HG02885 (cell line): ENCODE data around the gene KIF1A.
"Not testable (repeated sequence)": the region's sequence is repeated elsewhere in the genome, so short reads cannot be mapped to it uniquely, and the experiment has no call there.

Experiments
- ATAC-seq: cut with Tn5 transposase; IDR thresholded peaks from one replicate; pipeline ENCODE4 v1.9.1; 2021; ENCODE audit warnings: mild to moderate bottlenecking; ENCODE audit not compliant: unreplicated experiment, poor library complexity

The KIF1A gene

DNA sequence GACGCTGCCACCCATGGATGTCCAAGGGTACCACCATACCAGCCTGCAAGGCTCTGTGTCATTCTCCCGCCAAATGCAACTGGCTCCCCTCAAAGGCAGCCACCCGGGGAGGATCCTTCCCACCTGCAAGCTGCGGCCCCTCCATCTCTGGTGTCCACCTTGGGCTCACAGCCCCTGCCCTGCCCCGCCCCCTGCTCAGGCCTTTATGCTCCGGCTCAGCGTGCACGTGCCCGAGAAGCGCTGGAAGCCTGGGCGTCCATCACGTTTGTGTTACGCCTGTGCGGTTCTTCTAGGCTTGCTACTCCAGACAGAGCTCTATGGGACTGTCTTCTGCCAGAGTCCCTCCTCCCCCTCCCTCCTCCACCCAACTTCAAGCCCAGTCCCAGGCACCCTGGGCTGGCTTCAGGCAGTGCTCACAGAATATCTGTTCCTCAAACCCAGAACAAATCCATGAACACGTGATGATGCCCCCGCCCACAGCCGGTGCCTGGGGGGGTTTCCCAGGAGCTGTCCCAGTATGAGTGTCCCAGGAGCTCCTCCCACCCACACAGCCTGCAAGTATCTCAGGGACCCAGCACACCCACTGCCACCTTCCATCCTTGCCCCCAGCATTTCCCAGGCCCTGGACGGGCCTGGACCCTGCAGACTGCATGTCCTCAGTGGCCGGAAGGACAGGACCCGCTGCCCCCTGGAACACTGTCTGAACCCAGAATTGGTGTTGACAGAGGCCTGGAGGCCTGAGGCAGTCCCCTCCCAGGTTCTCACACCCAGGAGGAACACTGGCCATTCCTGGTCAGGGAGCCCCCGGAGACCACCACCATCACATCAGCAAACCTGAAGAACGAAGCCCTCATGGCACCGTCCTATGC is 30.3 kb downstream of the KIF1A start:
- no peak for ATAC-seq

DNA sequence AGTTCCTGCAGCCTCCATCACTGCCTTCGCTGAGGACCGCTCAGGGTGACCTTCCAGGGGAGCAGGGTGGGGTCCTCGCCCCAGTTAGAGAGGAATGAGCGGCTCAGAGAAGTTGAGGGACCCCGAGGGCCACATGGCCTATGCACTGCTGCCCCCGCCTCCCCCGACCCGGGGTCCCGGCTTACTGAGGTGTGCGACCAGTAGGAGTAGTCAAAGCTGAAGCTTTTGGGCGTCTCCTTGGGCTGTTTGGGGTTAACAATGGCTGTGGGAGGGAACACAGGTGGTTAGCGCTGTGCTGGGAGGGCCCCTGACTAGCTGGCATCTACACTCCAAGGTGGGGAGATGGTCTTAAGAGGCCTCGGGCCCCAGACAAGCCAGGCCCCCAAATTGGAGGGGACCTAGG is 31.0 kb downstream of the KIF1A start:
- no peak for ATAC-seq

DNA sequence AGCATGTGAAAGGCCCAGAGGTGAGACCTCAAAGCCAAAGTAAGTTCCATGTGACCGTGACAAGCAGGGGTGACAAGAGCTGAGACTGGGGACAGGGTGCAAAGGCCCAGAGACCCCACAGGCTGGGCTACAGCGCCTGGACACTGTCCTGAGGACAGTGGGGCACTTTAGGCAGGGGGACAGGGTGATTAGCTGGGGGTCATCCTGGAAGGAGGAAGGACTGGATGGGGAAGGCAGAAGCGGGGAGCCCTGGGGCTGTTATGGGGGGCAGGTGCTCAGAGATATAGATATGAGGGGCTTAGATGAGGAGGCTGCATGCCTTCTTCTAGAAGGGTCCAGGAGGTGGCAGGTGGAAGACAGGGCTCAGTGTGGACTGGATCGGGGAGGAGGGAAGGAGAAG is 31.5 kb downstream of the KIF1A start:
- ATAC-seq: no peak

DNA sequence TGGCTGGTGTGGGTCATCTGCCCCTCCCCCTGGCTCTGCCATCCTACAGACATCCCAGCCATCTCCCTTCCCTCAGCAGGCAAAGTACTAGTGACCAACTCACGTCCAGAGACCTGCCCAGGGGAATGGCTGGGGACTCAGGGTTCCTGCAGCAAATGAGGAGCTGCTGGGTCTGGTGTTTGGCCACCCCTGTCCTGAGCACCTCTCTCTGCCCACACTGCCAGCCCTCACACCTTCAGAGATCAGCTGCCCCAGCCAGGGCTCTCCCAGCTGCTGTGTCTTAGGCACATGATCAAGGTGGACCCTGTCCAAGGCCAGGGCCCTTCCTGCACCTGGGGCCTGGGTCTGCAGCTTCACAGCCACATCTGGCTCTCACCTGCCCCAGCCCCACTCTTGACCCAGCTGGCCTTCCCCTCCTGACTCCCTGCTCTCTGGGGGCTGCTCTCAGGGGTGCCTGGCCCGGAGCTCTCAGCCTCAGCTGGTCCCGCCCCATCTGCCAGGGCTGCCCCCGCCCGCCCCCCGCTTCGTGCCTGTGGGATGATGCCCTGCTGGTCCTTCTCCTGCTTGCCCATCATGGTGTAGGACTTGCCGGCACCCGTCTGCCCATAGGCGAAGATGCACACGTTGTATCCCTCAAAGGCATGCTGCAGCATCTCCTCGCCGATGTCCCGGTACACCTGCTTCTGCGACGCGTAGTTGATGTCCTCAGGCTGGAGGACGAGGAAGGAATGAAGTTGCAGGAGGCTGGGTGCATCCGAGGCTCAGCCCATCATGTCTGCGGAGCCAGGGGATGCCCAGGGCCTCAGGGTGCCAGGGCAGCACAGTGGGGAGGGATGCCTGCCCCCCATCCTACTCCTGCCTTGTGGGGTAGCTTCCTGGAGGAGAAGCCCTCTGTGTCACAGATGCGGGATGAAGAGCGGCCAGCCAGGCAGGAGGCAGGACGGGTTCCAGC is 32.2 kb downstream of the KIF1A start:
- no peak for ATAC-seq

DNA sequence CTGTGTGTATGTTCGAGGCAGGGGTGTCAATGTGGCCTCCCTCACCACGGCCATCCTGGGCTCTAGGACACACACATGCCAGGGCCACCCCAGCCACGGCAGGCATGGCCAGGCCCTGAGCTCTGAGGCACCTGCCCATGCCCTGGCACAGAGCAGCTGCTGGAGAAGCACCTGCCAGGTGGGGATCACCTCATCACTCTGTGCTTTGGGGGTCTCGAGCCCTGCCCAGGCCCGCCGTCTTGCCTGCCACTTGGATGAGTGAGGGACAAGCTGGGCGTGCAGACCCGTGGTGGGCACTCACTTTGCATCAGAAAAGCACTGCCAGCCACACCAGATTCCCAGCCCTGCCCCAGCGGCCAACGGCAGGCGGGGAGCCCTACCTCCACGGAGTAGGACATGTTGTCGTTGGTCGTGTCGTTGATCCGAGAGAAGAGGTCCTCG is 33.1 kb downstream of the KIF1A start:
- ATAC-seq: no peak

DNA sequence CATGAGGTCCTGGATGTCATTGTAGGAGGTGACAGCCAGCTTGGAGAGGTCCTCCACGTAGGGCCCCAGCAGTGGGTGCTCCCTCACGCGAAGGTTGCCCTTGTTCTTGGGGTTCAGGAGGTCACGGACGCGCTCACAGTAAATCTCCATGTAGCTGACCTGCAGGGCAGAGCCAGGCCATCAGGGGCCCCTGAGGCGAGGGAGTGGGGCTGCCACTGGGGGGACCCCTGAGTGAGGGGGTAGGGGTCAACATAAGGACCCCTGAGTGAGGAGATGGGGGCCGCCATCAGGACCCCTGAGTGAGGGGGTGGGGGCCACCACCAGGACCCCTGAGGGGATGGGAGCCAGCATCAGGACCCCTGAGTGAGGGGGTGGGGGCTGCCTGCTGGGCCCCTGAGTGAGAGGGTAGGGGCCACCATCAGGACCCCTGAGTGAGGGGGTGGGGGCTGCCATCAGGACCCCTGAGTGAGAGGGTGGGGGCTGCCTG is 33.6 kb downstream of the KIF1A start:
- no peak for ATAC-seq

DNA sequence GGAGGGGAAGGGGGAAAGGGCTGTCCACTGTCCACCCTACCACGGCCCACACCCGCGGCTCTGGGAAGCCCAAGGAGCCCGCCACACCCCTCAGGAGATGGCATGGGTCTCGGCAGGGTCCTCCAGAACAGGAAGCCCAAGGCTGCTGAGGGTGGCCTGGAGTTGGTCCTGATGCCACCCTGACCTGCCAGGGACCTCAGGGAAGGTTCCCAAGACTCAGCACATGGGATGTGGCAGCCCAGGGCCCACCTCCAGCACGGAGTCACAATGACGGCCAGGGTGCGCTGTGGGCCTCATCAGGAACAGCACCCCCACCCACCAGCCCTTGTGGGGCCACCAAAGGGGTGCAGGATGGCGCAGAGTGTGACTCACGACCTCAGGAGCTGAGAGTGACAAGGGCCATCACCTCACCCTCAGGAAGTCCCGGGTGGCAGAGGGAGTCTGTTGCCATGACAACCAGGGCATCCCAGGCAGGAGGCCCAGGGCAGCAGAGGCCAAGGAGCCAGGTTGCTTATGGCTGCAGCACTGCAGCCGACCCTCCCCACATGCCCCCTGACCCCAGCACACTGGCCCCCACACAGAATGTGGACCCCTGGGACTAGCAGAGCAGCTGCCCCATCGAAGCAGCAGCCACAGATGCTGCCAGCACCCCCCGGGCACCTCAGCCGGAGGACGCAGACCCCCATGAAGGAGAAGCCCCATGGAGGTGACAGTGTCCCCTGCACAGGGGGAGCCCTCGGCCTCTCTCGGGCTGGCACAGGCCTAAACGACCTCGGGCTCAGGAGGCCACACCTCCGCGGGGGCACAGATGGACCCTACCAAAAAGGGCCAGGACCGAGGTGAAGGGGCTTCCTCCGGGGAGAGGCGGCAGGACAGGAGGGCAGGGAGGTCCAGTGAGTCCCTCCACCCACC is 34.3 kb downstream of the KIF1A start:
- no peak for ATAC-seq

DNA sequence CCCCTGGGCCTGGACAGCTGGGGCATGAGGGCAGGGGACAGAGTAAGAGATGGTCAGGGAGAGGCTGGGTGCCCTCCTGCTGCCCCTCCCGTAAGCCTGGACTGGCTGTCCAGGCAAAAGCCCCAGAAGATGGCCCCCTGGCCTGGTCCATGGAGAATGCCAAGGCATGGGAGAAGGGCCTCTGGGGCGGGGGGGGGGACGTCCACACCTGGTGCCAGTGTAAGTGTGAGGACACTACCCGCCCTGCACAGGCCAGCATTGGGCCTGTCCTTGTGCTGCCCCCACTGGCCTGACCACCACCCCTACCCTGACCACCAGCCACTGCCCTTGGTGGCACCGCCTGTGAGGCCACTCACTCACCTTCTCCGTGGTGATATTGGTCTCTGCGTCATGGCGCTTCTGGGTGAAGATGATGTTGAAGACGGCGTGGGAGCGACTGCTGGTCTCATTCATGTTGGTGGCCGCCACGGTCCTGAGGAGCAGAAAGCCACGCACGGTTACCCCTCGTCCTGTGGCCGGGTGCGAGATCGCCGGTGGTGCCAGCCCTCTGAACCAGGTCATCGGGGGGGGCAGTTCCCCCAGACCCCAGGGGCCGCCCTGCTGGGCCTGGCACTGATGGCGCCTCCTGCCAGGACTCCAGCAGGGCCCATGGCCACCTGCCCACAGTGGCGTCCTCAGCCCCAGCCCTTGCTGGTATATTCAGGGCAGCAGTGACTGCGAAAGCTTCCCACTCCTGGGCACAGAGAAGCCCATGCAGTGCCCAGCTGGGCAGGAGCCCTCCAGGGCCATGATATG is 35.2 kb downstream of the KIF1A start:
- ATAC-seq: no peak

DNA sequence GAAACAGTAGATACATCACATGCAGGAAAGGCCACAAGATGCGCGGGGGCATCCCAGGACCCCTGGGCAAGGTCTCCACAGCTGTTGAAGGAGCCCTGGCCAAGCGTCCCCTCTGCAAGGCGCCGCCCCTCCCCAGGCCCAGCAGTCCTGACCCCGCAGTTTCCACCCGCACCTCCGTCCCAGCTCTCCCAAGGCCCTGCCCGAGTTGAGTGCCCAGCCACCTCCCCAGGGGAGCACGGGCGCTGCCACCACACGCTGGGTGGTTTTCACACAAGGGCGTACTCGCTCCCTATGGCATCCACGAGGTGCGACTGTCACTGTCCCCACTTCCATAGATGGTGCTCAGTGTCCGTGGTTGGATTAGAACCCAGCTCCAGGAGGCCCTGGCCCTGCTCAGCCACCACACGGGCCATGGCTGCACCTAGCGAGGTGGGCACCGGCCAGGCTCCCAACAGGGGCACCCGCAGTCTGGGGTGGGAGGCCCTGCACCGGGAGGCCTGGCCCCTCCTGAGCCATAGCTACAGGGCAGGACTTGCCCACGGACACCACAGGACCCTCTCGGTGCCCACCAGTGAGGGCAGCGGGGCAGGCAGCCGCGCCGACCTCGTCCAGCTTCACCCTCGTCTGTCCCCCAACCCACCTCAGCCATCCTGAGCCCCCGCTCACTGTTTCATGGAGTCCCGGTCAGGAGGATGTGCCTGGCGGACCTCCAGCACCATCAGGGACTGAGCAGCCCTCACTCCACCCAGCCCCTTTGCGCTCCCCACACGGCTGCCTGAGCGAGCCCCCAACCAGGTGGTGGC is 36.0 kb downstream of the KIF1A start:
- ATAC-seq: no peak

DNA sequence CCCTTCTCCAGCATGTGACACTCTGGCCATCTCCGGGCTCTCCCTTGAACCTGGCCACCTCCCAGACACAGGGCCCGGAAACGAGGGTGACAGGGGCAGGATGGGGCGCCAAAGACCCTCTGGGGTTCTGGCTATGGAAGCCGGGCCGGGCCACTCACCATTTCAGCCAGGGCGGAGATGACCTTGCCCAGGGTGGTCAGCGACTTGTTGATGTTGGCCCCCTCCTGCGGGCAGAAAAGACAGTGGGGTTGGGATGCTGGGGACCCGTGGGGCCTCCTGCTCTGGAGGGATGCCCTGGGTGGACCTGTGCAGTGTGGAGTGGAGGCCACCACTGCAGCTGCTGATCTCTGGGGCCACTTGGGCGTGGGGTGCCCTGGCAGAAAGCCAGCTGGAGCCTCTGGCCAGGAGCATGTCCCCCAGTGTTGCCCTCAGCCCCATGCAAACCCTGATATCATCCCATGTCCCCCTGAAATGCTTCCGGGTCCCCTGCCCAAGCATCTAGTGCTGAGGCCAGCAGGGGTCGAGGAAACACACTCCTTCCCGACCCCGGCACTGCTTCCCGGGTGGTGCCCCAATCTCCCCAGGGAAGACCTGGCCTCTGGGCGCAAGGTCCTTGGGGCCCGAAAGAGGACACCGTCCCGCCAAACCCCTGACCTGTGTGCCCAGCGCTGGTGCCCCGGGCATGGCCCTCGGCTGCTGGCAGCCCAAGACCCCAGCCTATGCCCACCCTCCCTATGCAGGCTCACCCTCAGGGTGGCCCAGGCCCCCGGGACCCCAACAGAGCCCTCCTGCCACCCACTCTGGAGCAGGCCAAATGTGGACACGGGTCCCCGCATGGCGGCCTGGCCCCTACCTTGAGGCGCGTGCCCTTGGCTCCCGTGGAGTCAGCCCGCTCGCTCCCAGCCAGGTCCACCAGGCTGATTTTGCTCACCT is 36.9 kb downstream of the KIF1A start:
- no peak for ATAC-seq

DNA sequence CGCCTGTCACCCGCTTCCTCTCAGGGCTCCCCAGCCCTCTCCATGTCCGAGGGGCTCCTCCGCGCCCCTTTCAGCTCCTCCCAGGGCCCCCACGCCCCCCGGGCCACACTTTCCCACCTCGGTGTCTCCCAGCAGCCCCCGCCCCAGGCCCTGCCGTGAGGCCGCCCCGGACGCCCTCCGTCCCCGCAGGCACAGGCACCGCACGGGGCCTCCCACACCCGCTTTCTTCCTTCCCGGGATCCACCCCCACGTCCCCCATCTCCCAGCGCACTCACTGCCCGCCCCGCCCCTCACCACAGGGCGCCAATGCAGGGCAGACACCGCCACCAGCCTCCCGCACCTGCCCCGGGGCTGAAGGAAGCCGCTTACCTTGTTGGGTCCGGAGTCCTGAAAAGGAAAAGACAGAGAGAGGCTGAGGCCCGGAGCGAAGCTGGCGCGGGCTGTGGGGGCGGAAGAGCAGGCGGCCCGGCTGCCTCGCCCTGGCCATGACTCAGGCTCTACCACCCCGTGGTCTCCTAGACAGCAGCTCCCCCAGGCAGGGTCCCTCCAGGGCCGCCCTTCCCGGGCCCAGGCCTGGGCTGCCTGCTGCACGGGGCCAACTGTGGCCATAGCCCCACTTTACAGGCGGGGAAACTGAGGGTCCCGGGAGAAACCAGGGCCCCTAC is 37.7 kb downstream of the KIF1A start:
- no peak for ATAC-seq

DNA sequence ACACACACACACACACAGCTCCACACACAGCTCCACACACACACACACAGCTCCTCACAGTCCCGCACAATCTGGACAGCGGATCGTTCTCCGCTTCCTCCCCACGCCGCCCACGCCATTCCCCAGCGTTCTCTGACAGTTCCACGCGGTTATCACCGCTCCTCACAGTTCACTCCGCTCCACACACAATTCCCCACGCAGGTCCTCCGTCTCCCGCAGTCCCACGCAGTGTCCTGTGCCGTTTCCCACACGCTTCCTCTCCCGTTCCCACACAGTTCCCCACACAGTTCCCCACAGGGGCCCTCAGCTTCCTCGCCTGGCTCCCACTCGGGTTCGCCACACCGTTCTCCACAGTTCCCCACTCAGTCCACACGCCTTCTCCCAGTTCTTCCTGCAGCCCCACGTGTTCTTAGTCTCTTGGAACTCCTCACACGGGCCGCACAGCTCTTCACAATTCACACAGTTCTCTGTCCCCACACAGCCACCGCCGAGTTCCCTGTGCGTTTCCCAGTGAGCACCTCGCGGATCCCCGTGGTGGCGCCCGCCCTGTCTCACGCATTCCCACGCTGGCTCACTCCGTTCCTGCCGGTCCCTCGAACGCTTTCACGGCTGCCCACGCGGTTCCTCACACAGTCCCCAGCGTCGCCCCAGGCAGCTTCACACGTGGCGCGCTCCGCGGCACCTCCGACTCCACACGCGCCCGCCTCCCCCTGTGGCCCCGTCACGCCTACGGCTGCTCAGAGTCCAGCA is 38.4 kb downstream of the KIF1A start:
- no peak for ATAC-seq

DNA sequence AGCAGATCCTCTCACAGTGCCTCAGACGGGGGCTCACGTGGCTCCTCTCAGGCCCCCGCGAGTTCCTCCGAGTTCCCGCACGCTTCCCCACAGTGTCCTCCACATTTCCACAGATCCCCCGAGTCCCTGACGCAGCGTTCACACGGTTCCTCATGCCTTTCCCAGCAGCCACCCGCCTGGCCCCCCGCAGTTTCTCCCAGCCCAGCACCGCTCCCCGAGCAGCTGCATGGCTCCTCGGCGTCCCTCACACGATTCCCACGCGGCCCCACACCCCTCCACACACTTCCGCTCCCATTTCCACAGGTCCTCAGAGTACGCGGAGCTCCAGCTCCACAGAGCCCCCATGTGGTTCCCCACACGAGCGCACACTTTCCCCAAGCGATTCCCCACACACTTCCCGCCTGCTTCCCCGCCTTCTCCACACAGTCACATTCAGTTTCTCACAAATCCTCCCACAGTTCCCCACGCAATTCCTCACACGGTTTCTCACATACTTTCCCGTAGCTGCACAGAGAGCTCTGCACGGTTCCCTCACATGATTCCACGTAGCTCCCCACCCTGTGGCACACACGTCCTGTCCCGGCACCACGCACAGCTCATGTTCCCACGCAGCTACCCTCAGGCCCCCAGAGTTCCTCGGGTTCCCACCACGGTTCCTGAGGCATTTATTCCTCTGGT is 39.9 kb downstream of the KIF1A start:
- no peak for ATAC-seq

DNA sequence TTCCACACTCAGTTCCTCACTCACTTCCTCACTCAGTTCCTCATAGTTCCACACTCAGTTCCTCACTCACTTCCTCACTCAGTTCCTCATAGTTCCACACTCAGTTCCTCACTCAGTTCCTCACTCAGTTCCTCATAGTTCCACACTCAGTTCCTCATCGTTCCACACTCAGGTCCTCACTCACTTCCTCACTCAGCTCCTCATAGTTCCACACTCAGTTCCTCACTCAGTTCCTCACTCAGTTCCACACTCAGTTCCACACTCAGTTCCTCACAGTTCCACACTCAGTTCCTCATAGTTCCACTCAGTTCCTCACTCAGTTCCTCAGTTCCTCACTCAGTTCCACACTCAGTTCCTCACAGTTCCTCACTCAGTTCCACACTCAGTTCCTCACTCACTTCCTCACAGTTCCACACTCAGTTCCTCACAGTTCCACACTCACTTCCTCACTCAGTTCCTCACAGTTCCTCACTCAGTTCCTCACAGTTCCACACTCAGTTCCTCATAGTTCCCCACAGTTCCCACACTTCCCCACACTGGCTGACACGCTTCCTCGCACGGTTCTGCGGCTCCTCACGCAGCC is 40.7 kb downstream of the KIF1A start:
- not testable (repeated sequence) for ATAC-seq

DNA sequence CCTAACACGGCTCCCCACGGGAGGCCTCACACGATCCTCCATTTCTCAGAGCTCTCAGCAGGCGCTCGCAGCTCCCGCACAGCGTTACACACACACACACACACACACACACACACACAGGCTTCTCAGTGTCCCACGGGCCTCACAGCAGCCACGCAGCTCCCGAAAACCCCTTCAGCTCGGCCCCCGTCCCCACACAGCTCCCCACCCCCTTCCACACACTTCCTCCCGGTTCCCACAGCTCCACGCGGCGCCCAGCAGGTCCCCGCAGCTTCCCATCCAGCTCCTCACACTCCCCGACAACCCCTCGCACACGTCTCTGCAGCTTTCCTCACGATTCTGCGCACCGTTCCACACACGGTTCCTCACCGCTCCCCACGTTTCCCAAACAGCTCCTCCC is 41.6 kb downstream of the KIF1A start:
- ATAC-seq: no peak
